PC-3 (cell line): Measurements from ENCODE around the gene LBHD1.
A peak's percentile ranks its signal among the peaks of the same experiment; 100 is the strongest.

Experiments used
- CTCF ChIP-seq: fragments of 300-600 bp; sonication (generic); conservative IDR thresholded peaks from 2 replicates; pipeline ENCODE4 v1.5.1; 2017; ENCODE audit warnings: antibody characterized with exemption, low read depth, mild to moderate bottlenecking, low read length
- EZH2 ChIP-seq: fragments of 300-600 bp; sonication (generic); IDR thresholded peaks from one replicate; pipeline ENCODE4 v1.6.1; 2017; ENCODE audit warnings: antibody characterized with exemption, mild to moderate bottlenecking, low read length; ENCODE audit not compliant: unreplicated experiment

GRCh38 chr11:62627713-62628112, 44.4 kb downstream of the LBHD1 start:
- TF ChIP-seq EZH2 (no peak), CTCF (peak; percentile 24; the same call in 1 of the 2 replicates)
